B cell (primary cell): ENCODE measurements around the gene TMEM154.

Experiments
- EZH2 ChIP-seq: IDR thresholded peaks from 2 replicates; pipeline ENCODE4 v1.6.1; 2012; ENCODE audit warnings: borderline replicate concordance, low read depth, mild to moderate bottlenecking, moderate library complexity, low read length; ENCODE audit not compliant: insufficient read depth, poor library complexity, severe bottlenecking
- TF ChIP-seq, protein P1 (sequence below): fragments of 200-600 bp; IDR thresholded peaks from one replicate; pipeline ENCODE4 v1.8.0; 2022; ENCODE audit warnings: antibody characterized with exemption, mild to moderate bottlenecking

DNA sequence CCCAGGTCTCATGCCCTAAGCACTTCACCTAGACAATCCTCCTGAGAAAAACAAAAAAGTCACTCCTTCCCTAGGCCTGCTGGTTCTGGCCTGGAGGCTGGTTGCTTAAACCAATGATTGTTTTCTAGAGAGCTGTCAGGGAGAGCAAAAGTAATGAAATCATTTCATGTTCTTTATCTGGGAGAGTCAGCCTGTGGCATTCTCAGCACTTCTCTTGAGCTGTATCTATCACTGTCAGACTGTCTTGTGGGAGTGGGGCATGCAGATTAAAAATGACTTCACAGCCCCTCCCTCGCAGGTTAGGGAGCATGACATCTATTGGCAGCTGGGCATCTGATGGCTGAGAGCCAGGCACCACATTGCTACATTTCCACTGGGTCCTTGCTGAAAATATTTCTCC is 20.4 kb upstream of the TMEM154 start:
- TF ChIP-seq EZH2, result no peak
- TF ChIP-seq, protein P1, sequence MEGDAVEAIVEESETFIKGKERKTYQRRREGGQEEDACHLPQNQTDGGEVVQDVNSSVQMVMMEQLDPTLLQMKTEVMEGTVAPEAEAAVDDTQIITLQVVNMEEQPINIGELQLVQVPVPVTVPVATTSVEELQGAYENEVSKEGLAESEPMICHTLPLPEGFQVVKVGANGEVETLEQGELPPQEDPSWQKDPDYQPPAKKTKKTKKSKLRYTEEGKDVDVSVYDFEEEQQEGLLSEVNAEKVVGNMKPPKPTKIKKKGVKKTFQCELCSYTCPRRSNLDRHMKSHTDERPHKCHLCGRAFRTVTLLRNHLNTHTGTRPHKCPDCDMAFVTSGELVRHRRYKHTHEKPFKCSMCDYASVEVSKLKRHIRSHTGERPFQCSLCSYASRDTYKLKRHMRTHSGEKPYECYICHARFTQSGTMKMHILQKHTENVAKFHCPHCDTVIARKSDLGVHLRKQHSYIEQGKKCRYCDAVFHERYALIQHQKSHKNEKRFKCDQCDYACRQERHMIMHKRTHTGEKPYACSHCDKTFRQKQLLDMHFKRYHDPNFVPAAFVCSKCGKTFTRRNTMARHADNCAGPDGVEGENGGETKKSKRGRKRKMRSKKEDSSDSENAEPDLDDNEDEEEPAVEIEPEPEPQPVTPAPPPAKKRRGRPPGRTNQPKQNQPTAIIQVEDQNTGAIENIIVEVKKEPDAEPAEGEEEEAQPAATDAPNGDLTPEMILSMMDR, result no peak
